KMS-11 (cell line): ENCODE data around the gene SLC29A3.

ENCODE experiments used
- H2AFZ ChIP-seq: fragments of 200-600 bp; sonication (generic); 2 replicates; pipeline ENCODE4 v1.6.1; 2016; ENCODE audit warnings: antibody characterized with exemption, mixed run types, low read depth
- H3K27ac ChIP-seq: fragments of 200-600 bp; sonication (generic); 2 replicates; pipeline ENCODE4 v1.6.1; 2016; ENCODE audit warnings: mild to moderate bottlenecking, mixed run types
- H3K27me3 ChIP-seq: fragments of 200-600 bp; sonication (generic); 2 replicates; pipeline ENCODE4 v1.6.1; 2017; ENCODE audit warnings: mild to moderate bottlenecking, low read depth, mixed run types, moderate library complexity; ENCODE audit not compliant: insufficient read depth
- H3K36me3 ChIP-seq: fragments of 200-600 bp; sonication (generic); 2 replicates; pipeline ENCODE4 v1.6.1; 2017; ENCODE audit warnings: mild to moderate bottlenecking, mixed run types; ENCODE audit not compliant: insufficient read depth
- H3K4me1 ChIP-seq: fragments of 200-600 bp; sonication (generic); 2 replicates; pipeline ENCODE4 v1.6.1; 2016; ENCODE audit warnings: mild to moderate bottlenecking, low read depth, mixed run types; ENCODE audit not compliant: poor library complexity, severe bottlenecking
- H3K4me2 ChIP-seq: fragments of 200-600 bp; sonication (generic); 2 replicates; pipeline ENCODE4 v1.7.0; 2016; ENCODE audit warnings: mild to moderate bottlenecking, mixed run types
- H3K4me3 ChIP-seq: fragments of 200-600 bp; sonication (generic); IDR thresholded peaks from 2 replicates; pipeline ENCODE4 v1.6.1; 2017; ENCODE audit warnings: low read depth, low read length, mixed read lengths; ENCODE audit not compliant: insufficient read depth
- H3K79me2 ChIP-seq: fragments of 200-600 bp; sonication (generic); 2 replicates; pipeline ENCODE4 v1.6.1; 2016; ENCODE audit warnings: low read depth, mixed run types; ENCODE audit not compliant: insufficient read depth
- H3K9ac ChIP-seq: fragments of 200-600 bp; sonication (generic); 2 replicates; pipeline ENCODE4 v1.6.1; 2016; ENCODE audit warnings: mild to moderate bottlenecking, mixed run types
- H4K20me1 ChIP-seq: fragments of 200-600 bp; sonication (generic); 2 replicates; pipeline ENCODE4 v1.6.1; 2016; ENCODE audit warnings: mild to moderate bottlenecking, mixed run types; ENCODE audit not compliant: insufficient read depth
- TF ChIP-seq, protein P1 (sequence below): fragments of 200-600 bp; sonication (generic); conservative IDR thresholded peaks from 2 replicates; pipeline ENCODE4 v1.6.1; 2017; ENCODE audit warnings: low read depth, mild to moderate bottlenecking, antibody characterized with exemption, low read length, moderate library complexity, mixed read lengths

SLC29A3 gene

DNA sequence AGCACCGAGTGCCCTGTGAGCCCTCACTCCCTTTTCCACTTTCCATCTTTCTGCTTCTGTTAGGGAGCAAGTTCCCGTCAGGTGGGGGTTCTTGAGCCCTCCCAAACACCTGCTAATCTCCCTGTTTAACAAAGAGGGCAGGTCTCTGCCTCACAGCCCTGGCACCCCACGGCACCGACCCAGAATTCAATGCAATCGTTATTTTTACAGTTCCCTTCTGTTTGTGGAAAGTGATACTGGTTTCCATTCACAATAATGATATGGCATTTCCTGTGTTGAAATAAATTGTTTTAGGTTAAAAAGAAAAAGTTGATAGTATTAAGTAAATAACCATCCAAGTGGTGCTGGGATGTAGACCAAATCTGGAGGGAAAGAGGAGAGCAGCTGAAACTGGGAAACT, 38.8 kb upstream of the SLC29A3 start:
- Histone ChIP-seq H2AFZ (no peak overlapping the region), H4K20me1 (no peaks in the 10 kb centered on the region), H3K9ac (no peak overlapping the region), H3K4me2 (no peak overlapping the region), H3K4me3 (no peak overlapping the region), H3K4me1 (no peaks in the 10 kb centered on the region), H3K27me3 (no peaks in the 10 kb centered on the region; the same call in 1 of the 2 replicates), H3K27ac (no peak overlapping the region), H3K36me3 (no peaks in the 10 kb centered on the region), H3K79me2 (no peaks in the 10 kb centered on the region)
- TF ChIP-seq, protein P1, sequence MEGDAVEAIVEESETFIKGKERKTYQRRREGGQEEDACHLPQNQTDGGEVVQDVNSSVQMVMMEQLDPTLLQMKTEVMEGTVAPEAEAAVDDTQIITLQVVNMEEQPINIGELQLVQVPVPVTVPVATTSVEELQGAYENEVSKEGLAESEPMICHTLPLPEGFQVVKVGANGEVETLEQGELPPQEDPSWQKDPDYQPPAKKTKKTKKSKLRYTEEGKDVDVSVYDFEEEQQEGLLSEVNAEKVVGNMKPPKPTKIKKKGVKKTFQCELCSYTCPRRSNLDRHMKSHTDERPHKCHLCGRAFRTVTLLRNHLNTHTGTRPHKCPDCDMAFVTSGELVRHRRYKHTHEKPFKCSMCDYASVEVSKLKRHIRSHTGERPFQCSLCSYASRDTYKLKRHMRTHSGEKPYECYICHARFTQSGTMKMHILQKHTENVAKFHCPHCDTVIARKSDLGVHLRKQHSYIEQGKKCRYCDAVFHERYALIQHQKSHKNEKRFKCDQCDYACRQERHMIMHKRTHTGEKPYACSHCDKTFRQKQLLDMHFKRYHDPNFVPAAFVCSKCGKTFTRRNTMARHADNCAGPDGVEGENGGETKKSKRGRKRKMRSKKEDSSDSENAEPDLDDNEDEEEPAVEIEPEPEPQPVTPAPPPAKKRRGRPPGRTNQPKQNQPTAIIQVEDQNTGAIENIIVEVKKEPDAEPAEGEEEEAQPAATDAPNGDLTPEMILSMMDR = no peak

DNA sequence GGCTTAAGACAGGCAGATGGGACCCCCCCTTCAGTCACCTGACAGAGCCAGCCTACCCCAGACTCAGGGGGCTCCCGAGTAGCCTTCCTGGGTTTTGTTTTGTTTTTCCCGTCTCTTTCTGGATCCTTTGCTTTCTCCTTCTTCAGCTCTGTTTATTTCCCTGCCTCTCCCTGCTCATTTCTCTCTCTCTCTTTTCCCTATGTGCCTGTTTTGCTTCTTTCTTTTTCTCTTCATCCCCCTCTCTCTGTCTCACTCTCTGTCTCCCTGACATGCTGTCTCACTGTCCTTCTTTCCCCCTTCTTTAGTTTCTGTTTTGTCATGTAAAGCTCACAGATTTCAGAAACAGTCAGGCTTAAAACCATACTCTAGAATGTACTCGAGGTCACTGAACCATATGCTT, 38.2 kb upstream of the SLC29A3 start:
- no peaks in the 10 kb centered on the region for H4K20me1 ChIP-seq
- no peak overlapping the region for H2AFZ ChIP-seq
- no peaks in the 10 kb centered on the region for H3K4me1 ChIP-seq
- no peak overlapping the region for H3K4me3 ChIP-seq
- H3K4me2 ChIP-seq = no peak overlapping the region
- no peak overlapping the region for H3K9ac ChIP-seq
- no peaks in the 10 kb centered on the region; the same call in 1 of the 2 replicates for H3K27me3 ChIP-seq
- H3K36me3 ChIP-seq = no peaks in the 10 kb centered on the region
- TF ChIP-seq, protein P1 = no peak
- no peaks in the 10 kb centered on the region for H3K79me2 ChIP-seq
- no peak overlapping the region for H3K27ac ChIP-seq

DNA sequence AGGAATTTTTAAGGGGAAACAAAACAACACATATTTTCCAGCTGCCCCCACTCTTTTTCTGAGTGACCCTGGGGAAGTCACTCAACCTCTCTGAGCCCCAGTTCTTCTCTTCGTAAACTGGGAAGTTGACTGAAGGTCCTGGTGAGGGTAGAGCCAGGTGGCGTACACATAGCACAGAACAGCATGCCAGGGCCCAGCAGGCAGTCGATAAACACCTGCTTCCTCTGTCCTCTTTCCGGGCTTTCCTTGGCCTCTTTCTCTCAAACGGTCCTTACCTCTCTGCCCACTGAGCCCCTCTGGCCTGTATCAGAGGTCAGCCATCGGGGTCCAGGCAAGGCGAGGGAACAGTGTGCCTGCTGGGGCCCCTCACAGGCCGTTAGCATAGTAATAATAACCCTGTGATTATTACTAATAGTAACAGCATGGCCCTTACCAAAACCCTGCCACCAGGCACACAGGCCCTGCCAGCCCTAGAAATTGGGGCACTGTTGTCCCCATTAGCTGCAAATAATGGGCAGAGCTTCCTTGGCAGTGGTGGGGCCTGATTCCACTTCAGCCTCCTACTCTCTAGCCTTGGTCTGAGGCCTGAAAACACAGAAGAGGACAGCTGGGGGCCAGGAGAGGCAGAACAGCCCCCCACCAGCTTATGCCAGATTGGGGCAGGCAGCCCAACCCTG, 37.3 kb upstream of the SLC29A3 start:
- Histone ChIP-seq H4K20me1 (no peaks in the 10 kb centered on the region), H3K27ac (no peak overlapping the region), H3K9ac (no peak overlapping the region), H3K4me1 (no peaks in the 10 kb centered on the region), H3K4me2 (no peak overlapping the region), H2AFZ (no peak overlapping the region), H3K79me2 (no peaks in the 10 kb centered on the region), H3K36me3 (no peaks in the 10 kb centered on the region), H3K27me3 (peaks cover 3% of the 10 kb centered on the region; the same call in 1 of the 2 replicates), H3K4me3 (no peak overlapping the region)
- TF ChIP-seq, protein P1 = no peak

DNA sequence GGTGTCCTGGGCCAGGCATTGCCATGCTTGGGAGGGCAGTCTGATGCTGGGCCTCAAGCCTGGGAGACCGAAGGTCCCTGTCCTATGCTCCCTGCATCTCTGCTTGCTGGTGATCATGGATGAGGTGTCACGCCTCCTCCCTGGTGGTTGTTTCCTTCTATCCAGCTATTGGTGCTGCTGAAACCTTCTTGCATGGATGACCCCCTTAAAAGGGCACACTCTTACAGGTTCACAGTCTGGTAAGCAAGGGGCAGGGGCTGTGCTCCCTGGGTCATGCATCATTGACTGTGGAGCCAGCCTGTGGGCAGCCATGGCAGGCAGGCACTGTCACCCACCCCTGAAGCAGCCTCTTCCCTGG, 36.8 kb upstream of the SLC29A3 start:
- Histone ChIP-seq H2AFZ (no peak overlapping the region), H3K27ac (no peak overlapping the region), H3K9ac (no peak overlapping the region), H3K4me3 (no peak overlapping the region), H3K79me2 (no peaks in the 10 kb centered on the region), H3K36me3 (no peaks in the 10 kb centered on the region), H3K27me3 (peaks cover 6% of the 10 kb centered on the region; the same call in 1 of the 2 replicates), H4K20me1 (no peaks in the 10 kb centered on the region), H3K4me2 (no peak overlapping the region), H3K4me1 (no peaks in the 10 kb centered on the region)
- TF ChIP-seq, protein P1 = no peak
